ENCODE data around the gene NID1.

Gene NID1

DNA sequence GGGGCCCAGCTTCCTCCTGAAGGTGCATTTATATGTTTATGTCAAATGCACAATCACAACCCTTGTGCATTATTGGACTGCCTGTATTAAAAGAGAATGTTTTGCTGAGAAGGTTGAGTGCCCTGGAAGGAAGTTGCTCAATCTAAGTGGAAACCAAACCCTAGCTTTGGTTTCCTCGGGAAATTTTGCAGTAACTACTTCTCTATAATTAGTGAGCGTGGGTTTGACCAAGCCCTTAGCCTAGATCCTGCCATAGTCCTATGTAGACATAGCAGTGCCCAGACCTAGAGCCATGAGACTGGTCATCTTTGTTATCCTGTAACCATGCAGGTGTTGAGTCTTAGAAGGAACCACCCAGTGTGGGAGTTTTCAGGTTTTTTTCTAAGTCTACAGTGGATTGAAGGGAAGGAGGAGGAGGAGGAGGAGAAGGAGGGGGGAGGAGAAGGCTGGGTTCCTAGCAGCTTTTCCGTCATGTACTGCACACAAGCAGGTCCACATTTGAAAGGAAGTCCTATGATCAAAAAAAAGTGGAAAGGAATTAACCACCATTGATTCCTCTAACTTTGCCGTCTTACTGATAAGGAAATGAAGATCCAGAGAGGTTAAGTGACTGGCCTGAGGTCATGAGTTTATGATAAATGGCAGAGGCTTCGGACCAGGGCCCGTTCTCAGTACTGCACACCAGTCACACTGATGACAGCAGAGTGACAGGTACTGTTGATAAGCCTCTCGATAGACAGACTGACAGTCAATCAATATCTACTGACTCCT lies 126.0 kb downstream of the NID1 start:
- no peak overlapping the region for H3K9ac ChIP-seq (ENCODE audit: low read length)
- no peak for DNase-seq
- no peaks in the 10 kb centered on the region for H4K20me1 ChIP-seq (ENCODE audit: insufficient read depth, low read length)
- H3K9me3 ChIP-seq (replicated peaks; ENCODE audit: insufficient read depth, low read length) = no peaks in the 10 kb centered on the region
- no peaks in the 10 kb centered on the region for H3K4me1 ChIP-seq (ENCODE audit: low read length)
- H3K79me2 ChIP-seq (ENCODE audit: low read length) = no peaks in the 10 kb centered on the region
- TF ChIP-seq EZH2 (optimal IDR thresholded peaks at IDR 0.05; ENCODE audit: low read depth, low read length) (no peak), EZH2phosphoT487 (IDR thresholded peaks at IDR 0.05; ENCODE audit: low read length) (no peak), CTCF (IDR thresholded peaks at IDR 0.05; ENCODE audit: low read length) (no peak)
- no peak overlapping the region for H3K4me3 ChIP-seq (ENCODE audit: low read length)
- H3K9me2 ChIP-seq (replicated peaks; ENCODE audit: insufficient read depth, low read length) = no peaks in the 10 kb centered on the region
- H3F3A ChIP-seq (ENCODE audit: insufficient read depth, low read length) = no peaks in the 10 kb centered on the region
- H3K27ac ChIP-seq (ENCODE audit: low read length) = no peak overlapping the region
- no peak overlapping the region for H3K4me2 ChIP-seq (ENCODE audit: low read depth, low read length)
- no peaks in the 10 kb centered on the region for H3K27me3 ChIP-seq (replicated peaks; ENCODE audit: insufficient read depth, low read length)
- H2AFZ ChIP-seq (ENCODE audit: low read length) = no peak overlapping the region
- H3K36me3 ChIP-seq (replicated peaks; ENCODE audit: insufficient read depth, low read length) = no peaks in the 10 kb centered on the region

DNA sequence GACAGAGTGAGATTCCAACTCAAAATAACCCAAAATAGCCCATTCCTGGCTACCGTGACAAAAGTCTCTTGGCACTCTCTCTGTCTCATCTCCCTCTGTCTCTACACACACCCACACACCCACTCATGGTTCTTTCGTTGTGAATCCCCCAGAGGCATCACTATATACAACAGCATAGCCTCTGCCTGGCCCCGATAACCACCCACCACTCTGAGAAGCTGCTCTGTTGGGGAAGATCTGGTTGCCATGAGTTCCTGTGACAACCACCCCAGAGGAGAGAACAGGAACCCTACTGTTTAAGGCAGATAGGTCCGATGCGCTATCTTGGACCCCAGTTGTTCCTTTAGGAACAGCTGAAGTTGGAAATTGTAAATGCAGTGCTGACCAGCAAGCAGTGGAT lies 127.8 kb downstream of the NID1 start:
- no peak overlapping the region for H3K4me2 ChIP-seq (ENCODE audit: low read depth, low read length)
- H3K27me3 ChIP-seq (replicated peaks; ENCODE audit: insufficient read depth, low read length) = no peaks in the 10 kb centered on the region
- no peaks in the 10 kb centered on the region for H3K36me3 ChIP-seq (replicated peaks; ENCODE audit: insufficient read depth, low read length)
- no peaks in the 10 kb centered on the region for H3F3A ChIP-seq (ENCODE audit: insufficient read depth, low read length)
- H2AFZ ChIP-seq (ENCODE audit: low read length) = no peak overlapping the region
- no peaks in the 10 kb centered on the region for H3K9me2 ChIP-seq (replicated peaks; ENCODE audit: insufficient read depth, low read length)
- no peak for DNase-seq
- no peaks in the 10 kb centered on the region for H3K9me3 ChIP-seq (replicated peaks; ENCODE audit: insufficient read depth, low read length)
- no peaks in the 10 kb centered on the region for H3K4me1 ChIP-seq (ENCODE audit: low read length)
- H3K4me3 ChIP-seq (ENCODE audit: low read length) = no peak overlapping the region
- H3K27ac ChIP-seq (ENCODE audit: low read length) = no peak overlapping the region
- no peaks in the 10 kb centered on the region for H3K79me2 ChIP-seq (ENCODE audit: low read length)
- no peaks in the 10 kb centered on the region for H4K20me1 ChIP-seq (ENCODE audit: insufficient read depth, low read length)
- TF ChIP-seq EZH2phosphoT487 (IDR thresholded peaks at IDR 0.05; ENCODE audit: low read length) = no peak
- TF ChIP-seq EZH2 (optimal IDR thresholded peaks at IDR 0.05; ENCODE audit: low read depth, low read length) = no peak
- no peak for TF ChIP-seq CTCF (IDR thresholded peaks at IDR 0.05; ENCODE audit: low read length)
- no peak overlapping the region for H3K9ac ChIP-seq (ENCODE audit: low read length)

DNA sequence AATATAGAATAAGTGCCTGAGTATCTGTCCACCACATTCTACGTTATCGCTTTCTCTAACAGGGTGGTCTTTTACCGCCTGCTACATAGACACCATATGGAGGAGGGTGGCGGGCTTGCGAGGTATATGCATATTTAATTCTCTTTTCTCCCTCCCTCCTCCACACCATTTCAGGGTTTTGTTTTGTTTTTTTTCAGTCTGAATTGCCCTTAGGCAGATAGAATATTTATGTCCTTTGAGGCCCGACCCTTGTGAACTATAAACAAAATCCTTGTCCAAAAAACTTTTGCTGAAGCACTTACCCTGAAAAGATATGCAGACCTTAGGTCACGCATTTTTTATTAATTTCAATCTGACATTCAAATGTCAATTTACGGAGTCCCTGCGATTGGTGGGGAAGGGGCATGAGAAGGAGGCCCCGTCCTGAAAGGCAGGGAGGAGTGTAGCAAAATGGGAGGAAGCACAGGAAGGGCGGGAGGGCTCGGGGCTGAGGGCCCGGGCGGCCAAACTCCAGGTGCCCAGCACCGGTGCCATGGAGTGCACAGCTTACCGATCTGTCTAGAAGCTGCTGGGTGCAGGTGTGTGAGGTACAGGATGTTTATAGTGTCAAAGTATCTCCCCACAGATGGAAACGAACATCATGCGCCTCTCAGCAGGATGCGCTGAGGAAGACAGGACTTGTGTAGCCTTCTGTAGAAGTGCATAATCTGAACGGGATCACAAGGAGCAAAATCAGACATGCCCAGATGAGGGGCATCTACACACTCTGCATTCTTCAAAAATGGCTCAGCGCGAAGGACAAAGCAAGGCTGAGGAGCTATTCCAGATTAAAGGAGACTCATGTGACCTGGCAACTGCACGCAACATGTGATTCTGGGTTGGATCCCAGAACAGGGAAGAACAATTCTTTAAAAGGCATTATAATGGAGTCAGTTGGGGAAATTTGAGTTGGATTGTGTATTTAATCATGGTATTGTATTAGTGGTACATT lies 129.4 kb downstream of the NID1 start:
- Histone ChIP-seq H3K9me3 (replicated peaks; ENCODE audit: insufficient read depth, low read length) (no peaks in the 10 kb centered on the region), H3F3A (ENCODE audit: insufficient read depth, low read length) (no peaks in the 10 kb centered on the region), H2AFZ (ENCODE audit: low read length) (no peak overlapping the region), H3K4me1 (ENCODE audit: low read length) (no peaks in the 10 kb centered on the region), H3K9me2 (replicated peaks; ENCODE audit: insufficient read depth, low read length) (no peaks in the 10 kb centered on the region), H3K27ac (ENCODE audit: low read length) (no peak overlapping the region), H3K79me2 (ENCODE audit: low read length) (no peaks in the 10 kb centered on the region), H3K4me3 (ENCODE audit: low read length) (no peak overlapping the region), H3K27me3 (replicated peaks; ENCODE audit: insufficient read depth, low read length) (no peaks in the 10 kb centered on the region), H3K36me3 (replicated peaks; ENCODE audit: insufficient read depth, low read length) (no peaks in the 10 kb centered on the region), H3K4me2 (ENCODE audit: low read depth, low read length) (no peak overlapping the region), H3K9ac (ENCODE audit: low read length) (no peak overlapping the region), H4K20me1 (ENCODE audit: insufficient read depth, low read length) (no peaks in the 10 kb centered on the region)
- no peak for DNase-seq
- TF ChIP-seq EZH2phosphoT487 (IDR thresholded peaks at IDR 0.05; ENCODE audit: low read length) (no peak), CTCF (IDR thresholded peaks at IDR 0.05; ENCODE audit: low read length) (no peak), EZH2 (optimal IDR thresholded peaks at IDR 0.05; ENCODE audit: low read depth, low read length) (no peak)
